ENCODE data around the gene CHSY1. TPM values are rescaled to one million over a fixed set of nuclear protein-coding genes. Genes with fewer than 3 reads are reported as not detected.

The CHSY1 gene
- total and polyA plus RNA-seq, 2 of the 4 experiments (the other 2 are of a cell fraction), result 40.9 to 53.2 TPM

DNA sequence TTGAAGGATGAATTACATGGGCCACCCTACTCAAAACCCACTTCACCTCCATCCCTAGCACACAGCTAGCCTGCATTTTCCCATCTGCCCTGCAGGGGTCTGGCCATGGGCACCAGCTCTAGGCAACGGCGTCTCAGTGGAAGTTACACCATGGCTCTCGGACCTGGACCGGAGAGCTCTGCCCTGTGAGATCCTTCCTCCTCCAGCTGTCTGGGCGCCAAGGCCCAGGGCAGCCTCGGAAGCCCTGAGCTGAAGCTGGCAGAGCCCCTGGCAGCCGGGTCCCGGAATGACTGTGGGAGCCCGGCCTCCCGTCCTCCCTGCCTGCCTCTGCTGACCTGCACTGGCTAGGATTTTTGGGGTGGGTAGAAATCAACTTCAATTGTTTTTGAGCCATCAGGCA is 98.9 kb downstream of the CHSY1 start:
- no peak overlapping the region for H2AK5ac ChIP-seq (ENCODE audit: low read depth, low read length)
- no peak overlapping the region for H2AFZ ChIP-seq (replicated peaks; ENCODE audit: low read length, poor library complexity)
- no peak overlapping the region; the same call in 1 of the 2 replicates for H3K14ac ChIP-seq (replicated peaks; ENCODE audit: low read depth, low read length)
- in situ Hi-C loops (cut with MboI; ENCODE audit: low sequenced_read_pairs) (no loop called here), dilution Hi-C loops (cut with HindIII; ENCODE audit: low sequenced_read_pairs, unreplicated experiment) (no loop called here), intact Hi-C loops (cut with micrococcal nuclease) (no loop called here)
- no peaks in the 10 kb centered on the region for H3K79me1 ChIP-seq (ENCODE audit: low read depth in 1 of 2, low read length in 2 of 2)
- no peak overlapping the region for H4K8ac ChIP-seq (ENCODE audit: low read depth in 2 of 2, low read length in 2 of 2)
- no CpG with 5 or more reads among the region's 10 CpGs for WGBS, 2 experiments (ENCODE audit: extremely low coverage in 2 of 2, insufficient read length in 1 of 2)
- H3K9ac ChIP-seq (ENCODE audit: low read depth, low read length), result no peak overlapping the region
- no peaks in the 10 kb centered on the region for H3K36me3 ChIP-seq (ENCODE audit: control insufficient read depth, insufficient read depth, low read length)
- no peak for DNase-seq
- no TSS peak for BruUV-seq (replicated peaks)
- H2BK20ac ChIP-seq (ENCODE audit: low read depth, low read length), result no peak overlapping the region
- POLR2A ChIA-PET (ENCODE audit: unreplicated experiment), result no interaction called here
- no peak overlapping the region for H3K27ac ChIP-seq (ENCODE audit: insufficient read depth, low read length)
- no peaks in the 10 kb centered on the region; the same call in 1 of the 2 replicates for H3K4me1 ChIP-seq (ENCODE audit: control insufficient read depth, insufficient read depth, low read length)
- no peak overlapping the region for H3K4me3 ChIP-seq (ENCODE audit: insufficient read depth, low read depth, low read length)
- peaks cover 5% of the 10 kb centered on the region; the same call in 1 of the 2 replicates for H3K9me1 ChIP-seq (ENCODE audit: insufficient read depth, low read length)
- TF ChIP-seq RFX5 (IDR thresholded peaks at IDR 0.05; ENCODE audit: low read depth, low read length) (no peak), FOS (IDR thresholded peaks at IDR 0.05; ENCODE audit: low read depth, low read length) (no peak), RCOR1 (IDR thresholded peaks at IDR 0.05; ENCODE audit: insufficient replicate concordance, low read length) (no peak), MAFK (IDR thresholded peaks at IDR 0.05; ENCODE audit: low read depth, low read length) (no peak), MAZ (IDR thresholded peaks at IDR 0.05; ENCODE audit: borderline replicate concordance, low read depth, low read length) (no peak)
- TF ChIP-seq, protein P1, sequence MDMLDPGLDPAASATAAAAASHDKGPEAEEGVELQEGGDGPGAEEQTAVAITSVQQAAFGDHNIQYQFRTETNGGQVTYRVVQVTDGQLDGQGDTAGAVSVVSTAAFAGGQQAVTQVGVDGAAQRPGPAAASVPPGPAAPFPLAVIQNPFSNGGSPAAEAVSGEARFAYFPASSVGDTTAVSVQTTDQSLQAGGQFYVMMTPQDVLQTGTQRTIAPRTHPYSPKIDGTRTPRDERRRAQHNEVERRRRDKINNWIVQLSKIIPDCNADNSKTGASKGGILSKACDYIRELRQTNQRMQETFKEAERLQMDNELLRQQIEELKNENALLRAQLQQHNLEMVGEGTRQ (IDR thresholded peaks at IDR 0.05; ENCODE audit: low read depth, low read length), result no peak
- TF ChIP-seq, protein P2, sequence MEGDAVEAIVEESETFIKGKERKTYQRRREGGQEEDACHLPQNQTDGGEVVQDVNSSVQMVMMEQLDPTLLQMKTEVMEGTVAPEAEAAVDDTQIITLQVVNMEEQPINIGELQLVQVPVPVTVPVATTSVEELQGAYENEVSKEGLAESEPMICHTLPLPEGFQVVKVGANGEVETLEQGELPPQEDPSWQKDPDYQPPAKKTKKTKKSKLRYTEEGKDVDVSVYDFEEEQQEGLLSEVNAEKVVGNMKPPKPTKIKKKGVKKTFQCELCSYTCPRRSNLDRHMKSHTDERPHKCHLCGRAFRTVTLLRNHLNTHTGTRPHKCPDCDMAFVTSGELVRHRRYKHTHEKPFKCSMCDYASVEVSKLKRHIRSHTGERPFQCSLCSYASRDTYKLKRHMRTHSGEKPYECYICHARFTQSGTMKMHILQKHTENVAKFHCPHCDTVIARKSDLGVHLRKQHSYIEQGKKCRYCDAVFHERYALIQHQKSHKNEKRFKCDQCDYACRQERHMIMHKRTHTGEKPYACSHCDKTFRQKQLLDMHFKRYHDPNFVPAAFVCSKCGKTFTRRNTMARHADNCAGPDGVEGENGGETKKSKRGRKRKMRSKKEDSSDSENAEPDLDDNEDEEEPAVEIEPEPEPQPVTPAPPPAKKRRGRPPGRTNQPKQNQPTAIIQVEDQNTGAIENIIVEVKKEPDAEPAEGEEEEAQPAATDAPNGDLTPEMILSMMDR (conservative IDR thresholded peaks at IDR 0.05; ENCODE audit: low read depth, low read length), result 0 out of 2 replicates have a peak, but pooled peaks have one; percentile 10
- TF ChIP-seq, protein P3, sequence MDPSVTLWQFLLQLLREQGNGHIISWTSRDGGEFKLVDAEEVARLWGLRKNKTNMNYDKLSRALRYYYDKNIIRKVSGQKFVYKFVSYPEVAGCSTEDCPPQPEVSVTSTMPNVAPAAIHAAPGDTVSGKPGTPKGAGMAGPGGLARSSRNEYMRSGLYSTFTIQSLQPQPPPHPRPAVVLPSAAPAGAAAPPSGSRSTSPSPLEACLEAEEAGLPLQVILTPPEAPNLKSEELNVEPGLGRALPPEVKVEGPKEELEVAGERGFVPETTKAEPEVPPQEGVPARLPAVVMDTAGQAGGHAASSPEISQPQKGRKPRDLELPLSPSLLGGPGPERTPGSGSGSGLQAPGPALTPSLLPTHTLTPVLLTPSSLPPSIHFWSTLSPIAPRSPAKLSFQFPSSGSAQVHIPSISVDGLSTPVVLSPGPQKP (IDR thresholded peaks at IDR 0.05; ENCODE audit: borderline replicate concordance, low read depth, low read length), result no peak
- CTCF ChIA-PET, result no interaction called here
- no peak overlapping the region for H3K4me2 ChIP-seq (ENCODE audit: low read depth, low read length)
- H3K27me3 ChIP-seq (ENCODE audit: control insufficient read depth, insufficient read depth, low read length), result no peaks in the 10 kb centered on the region
- H3K56ac ChIP-seq (ENCODE audit: extremely low read depth, insufficient read depth, low read length), result no peak overlapping the region
- no peaks in the 10 kb centered on the region for H3K9me3 ChIP-seq (ENCODE audit: control insufficient read depth, insufficient read depth, low read length)
- no peak overlapping the region for H3K18ac ChIP-seq (ENCODE audit: low read depth, low read length)
- no peak overlapping the region for H2BK120ac ChIP-seq (ENCODE audit: low read depth, low read length)
- ATAC-seq (ENCODE audit: low read depth), result no peak
- H4K20me1 ChIP-seq (ENCODE audit: insufficient read depth, low read length), result no peaks in the 10 kb centered on the region
- H2BK15ac ChIP-seq (ENCODE audit: low read depth, low read length), result no peak overlapping the region
- H4K91ac ChIP-seq (ENCODE audit: insufficient read depth, low read depth, low read length), result no peak overlapping the region
- H2BK5ac ChIP-seq (ENCODE audit: low read depth, low read length, poor library complexity, severe bottlenecking), result no peak overlapping the region
- H4K5ac ChIP-seq (ENCODE audit: low read depth, low read length), result no peak overlapping the region
- no peak overlapping the region for H3K4ac ChIP-seq (ENCODE audit: low read depth, low read length)
- no peak overlapping the region; the same call in 1 of the 2 replicates for H3K23ac ChIP-seq (ENCODE audit: low read depth, low read length)
- H2AK9ac ChIP-seq (replicated peaks; ENCODE audit: low read depth, low read length, poor library complexity), result no peak overlapping the region
